HG02884 (cell line): ENCODE data around the gene CEP350.
"Not testable (repeated sequence)": the region's sequence is repeated elsewhere in the genome, so short reads cannot be mapped to it uniquely, and the experiment has no call there.

Source experiments
- ATAC-seq: cut with Tn5 transposase; IDR thresholded peaks from one replicate; pipeline ENCODE4 v1.9.1; 2021; ENCODE audit warnings: mild to moderate bottlenecking, moderate library complexity; ENCODE audit not compliant: unreplicated experiment

CEP350 gene

GRCh38 chr1:180112984-180113647 lies 158.5 kb downstream of the CEP350 start:
- no peak for ATAC-seq

GRCh38 chr1:180114396-180114945 lies 159.9 kb downstream of the CEP350 start:
- no peak for ATAC-seq

- no peak for ATAC-seq
Measured at GRCh38 chr1:180116964-180117763, 162.6 kb downstream of the CEP350 start.

DNA sequence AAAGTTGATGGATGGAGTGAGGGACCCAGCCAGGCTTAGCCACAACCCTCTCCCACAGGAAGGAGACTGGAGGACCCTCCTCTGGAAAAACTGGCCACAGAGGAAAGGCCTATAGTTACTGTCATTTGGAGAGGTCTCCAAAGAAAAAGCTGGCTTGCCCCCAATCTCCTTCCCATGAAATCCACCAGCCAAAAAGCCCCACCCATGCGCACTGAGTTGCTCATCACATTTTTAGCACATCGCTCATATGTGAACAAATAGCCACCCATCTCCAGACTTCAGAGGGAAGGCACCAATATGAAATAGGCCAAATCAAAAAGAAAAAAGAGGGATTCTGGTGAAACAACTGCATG lies 163.1 kb downstream of the CEP350 start:
- no peak for ATAC-seq

DNA sequence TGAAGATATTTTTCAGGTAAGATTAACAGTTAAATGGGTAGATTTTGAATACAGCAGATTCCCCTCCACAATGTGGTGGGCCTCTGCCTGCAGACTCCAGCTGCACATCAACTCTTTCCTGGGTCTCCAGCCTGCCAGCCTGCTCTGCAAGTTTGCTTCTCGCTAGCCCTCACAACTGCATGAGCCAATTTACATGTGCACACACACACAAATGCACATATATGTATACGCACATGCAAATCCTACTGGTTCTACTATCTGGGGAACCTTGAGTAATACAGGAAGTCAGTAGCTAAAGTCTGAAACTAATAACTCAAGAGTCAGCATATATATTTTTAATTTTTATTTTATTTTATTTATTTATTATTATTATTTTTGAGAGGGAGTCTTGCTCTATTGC lies 165.2 kb downstream of the CEP350 start:
- no peak for ATAC-seq

GRCh38 chr1:180123463-180123936 lies 168.9 kb downstream of the CEP350 start:
- no peak for ATAC-seq

GRCh38 chr1:180130651-180131050 lies 176.0 kb downstream of the CEP350 start:
- no peak for ATAC-seq

DNA sequence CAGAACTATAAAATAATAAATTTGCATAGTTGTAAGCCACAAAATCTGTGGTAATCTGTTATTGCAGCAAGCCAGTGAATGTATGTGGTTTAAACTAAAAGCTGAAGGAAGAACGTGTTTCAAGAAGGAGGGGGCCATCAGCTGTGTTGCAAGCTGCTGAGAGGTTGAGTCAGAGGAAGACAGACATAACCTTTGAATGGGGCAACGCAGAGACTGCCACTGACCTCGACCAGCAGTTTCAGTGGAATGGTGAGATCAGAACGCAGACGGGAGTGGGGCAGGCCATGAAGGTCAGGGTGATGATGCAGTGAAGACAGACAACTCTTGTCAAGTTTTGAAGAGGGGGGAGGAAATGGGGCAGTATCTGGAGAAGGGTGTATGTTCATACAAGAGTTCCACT lies 176.9 kb downstream of the CEP350 start:
- ATAC-seq: no peak

DNA sequence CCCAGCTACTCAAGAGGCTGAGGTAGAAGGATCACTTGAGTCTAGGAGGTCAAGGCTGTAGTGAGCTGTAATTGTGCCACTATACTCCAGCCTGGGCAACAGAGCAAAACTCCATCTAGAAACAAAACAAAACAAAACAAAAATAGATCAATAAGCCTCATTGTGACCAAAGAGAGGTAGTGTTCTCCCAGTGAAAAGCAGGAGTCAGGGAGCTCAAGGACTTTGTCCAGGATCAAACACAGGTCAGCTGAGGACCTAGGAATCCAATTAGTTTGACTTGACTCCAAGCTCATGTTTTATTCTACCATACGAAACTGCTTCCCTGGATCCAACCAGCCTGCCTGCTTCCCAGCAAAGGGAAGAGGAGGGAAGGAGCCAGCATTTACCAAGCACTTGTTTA lies 178.6 kb downstream of the CEP350 start:
- no peak for ATAC-seq

DNA sequence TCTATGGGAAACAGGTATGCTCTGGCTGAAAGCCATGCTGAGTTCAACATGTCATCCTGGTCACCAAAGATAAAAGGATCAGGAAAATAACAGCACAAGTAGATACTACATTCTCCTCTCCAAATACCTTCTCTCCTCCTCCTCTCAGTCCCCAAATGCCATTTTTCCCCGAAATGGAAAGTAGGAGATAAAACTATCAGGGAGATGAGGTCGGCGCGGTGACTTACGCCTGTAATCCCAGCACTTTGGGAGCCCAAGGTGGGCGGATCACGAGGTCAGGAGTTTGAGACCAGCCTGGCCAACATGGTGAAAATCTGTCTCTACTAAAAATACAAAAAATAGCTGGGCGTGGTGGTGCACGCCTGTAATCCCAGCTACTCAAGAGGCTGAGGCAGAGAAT lies 179.1 kb downstream of the CEP350 start:
- ATAC-seq: not testable (repeated sequence)

DNA sequence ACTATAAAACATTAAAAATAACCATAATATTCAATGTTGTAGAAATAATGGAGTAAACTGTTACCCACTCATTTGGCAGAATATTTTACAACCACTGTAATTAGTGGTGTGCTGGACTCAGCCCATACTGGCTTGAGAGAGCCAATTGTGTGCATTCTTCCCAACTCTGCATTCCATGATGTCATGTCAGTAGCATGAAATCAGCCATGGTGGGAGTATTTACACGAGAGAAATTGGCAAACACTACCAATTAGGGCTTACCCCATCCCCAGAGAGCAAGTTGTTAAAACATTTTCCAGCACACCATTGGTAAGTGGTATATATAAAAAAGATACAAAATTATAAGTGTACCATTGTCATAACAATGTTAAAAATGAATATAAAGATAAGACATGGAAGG lies 180.9 kb downstream of the CEP350 start:
- no peak for ATAC-seq

GRCh38 chr1:180136331-180136967 lies 181.8 kb downstream of the CEP350 start:
- no peak for ATAC-seq

GRCh38 chr1:180136968-180137356 lies 182.4 kb downstream of the CEP350 start:
- ATAC-seq: no peak

DNA sequence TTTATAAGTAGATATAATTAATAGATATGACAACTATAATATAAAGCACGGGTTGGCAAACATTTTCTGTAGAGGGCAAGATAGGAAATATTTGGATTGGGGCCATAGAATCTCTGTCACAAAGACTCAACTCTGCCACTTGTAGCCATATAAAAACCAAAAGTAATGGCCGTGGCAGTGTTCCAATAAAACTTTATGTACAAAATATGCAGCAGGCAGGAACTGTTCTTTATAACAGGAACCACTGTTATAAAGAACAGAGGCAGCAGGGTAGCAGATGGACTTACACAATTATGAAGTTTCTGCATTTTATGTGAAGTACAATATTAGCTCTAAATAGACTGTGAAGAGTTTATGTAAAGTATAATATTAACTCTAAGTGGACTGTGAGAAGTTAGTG lies 183.2 kb downstream of the CEP350 start:
- ATAC-seq: no peak

DNA sequence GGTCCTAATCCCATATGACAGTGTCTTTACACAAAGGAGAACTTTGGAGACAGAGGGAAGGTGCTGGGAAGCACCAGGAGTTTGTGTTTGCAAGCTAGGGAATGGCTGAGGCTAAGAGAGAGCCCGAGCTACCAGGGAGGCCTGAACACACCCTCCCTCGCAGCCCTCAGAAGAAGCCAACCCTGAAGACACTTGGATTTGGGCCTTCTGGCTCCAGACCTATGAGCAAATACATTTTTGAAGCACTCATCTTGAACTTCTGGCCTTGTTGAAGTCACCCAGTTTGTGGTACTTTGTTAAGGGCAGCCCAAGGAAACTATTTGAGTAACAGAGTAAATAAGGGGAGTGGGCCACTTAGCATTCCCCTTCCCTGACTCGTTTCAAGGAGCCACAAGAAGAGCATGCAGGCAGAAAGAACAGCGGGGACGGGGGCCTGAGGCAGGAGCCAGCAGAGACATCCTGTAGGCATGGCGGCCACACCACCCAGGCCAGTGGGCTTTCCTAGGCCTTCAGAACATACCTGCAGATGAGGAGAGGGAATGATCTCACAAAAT lies 186.8 kb downstream of the CEP350 start:
- no peak for ATAC-seq

DNA sequence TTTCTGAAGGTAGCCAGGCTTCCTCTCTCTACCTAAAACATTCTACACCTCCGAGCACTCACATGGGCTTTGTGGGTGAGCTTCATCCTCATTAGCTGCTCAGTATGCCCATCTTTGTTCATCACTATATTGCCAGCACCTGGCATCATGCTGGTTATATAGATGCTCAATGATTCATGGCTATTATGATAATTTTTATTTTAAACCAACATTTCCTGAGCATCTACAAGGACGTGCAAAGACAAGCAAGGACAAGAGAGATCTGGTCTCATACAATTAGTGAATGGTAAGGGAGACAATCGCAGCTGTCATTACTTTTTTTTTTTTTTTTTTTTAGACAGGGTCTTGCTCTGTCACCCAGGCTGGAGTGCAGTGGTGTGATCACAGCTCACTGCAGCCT lies 188.7 kb downstream of the CEP350 start:
- no peak for ATAC-seq

- ATAC-seq: no peak
Measured at GRCh38 chr1:180144659-180145357, 190.2 kb downstream of the CEP350 start.

DNA sequence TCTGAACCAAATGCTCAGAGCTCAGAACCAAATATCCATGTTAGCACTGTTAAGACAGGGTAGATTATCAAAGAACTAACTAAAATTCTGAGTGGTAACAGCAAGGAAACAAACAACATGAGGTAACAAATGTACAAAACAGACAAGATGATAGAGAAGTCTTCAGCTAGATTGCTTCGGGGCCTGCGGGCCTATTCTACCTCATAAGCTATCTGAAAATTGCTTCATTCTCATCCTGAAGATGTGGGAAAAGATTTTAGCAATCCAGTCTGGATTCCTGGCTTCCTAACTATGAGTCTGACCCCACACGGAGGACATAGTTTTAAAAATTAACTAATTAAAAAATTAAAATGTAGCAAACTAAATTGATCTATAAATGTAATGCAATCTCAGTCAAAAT lies 190.8 kb downstream of the CEP350 start:
- ATAC-seq: no peak

GRCh38 chr1:180150982-180151381 lies 196.4 kb downstream of the CEP350 start:
- ATAC-seq: no peak

- ATAC-seq: no peak
Measured at GRCh38 chr1:180151508-180151907, 196.9 kb downstream of the CEP350 start.

DNA sequence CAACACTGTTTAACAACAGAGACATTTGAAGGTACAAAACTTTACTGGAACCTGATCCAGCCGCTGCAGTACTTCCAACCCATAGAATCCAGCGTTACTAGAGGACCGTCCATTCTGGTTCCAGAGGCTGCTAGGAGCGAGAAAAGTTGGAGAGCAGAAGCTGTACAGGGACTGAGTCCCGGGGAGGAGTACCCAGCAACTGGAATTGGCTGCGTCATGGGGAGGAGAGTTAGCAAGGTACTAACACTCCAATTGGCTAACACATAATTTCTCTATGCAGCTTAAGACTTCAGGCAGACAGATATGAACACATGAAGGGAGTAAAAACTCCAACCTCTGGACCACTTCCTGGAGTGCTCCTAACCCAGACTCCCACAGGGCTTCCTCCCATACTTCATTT lies 198.0 kb downstream of the CEP350 start:
- ATAC-seq: no peak
